Activated CD8-positive, alpha-beta memory T cell treated with anti-CD3 and anti-CD28 coated beads for 36 hours (primary cell): ENCODE results near the gene NMRAL1. TPM values are rescaled to one million over a fixed set of nuclear protein-coding genes. Genes with fewer than 3 reads are reported as not detected.

ENCODE experiments used
- CTCF ChIA-PET: fragments of 350-600 bp; sonication (Branson Sonifier 250); formaldehyde crosslinking; loops from one replicate; lab custom pipeline; 2021; ENCODE audit warnings: antibody characterized with exemption; lab: Charles Lee
- POLR2A ChIA-PET: fragments of 350-600 bp; sonication (Branson Sonifier 250); formaldehyde crosslinking; loops from one replicate; lab custom pipeline; 2021; ENCODE audit warnings: antibody characterized with exemption; lab: Charles Lee
- total RNA-seq, 2 experiments: library from RNA; stranded (reverse); gene quantifications; one replicate each; pipeline ENCODE4 v1.2.3, GENCODE V29; 2021

NMRAL1 gene
- total RNA-seq, 2 experiments from 2014 or later: 67.8 to 70.8 TPM

- CTCF ChIA-PET: interaction anchor here (0.6 to 8.5 kb wide), 6 partner anchors 21 to 116 kb away, joined by 3 to 40 read pairs (median 3); partner anchors contain the start of gene MGRN1
- POLR2A ChIA-PET: interaction anchor here (1.1 kb wide), 1 partner anchor 33 kb away, joined by 3 read pairs; the partner anchor contains the start of gene HMOX2
Measured at GRCh38 chr16:4508806-4509205, 34.4 kb upstream of the NMRAL1 start.

- ChIA-PET CTCF (interaction anchor here (0.6 to 8.5 kb wide), 13 partner anchors 7 to 128 kb away, joined by 3 to 40 read pairs (median 3); partner anchors contain the start of genes CDIP1 and MGRN1), POLR2A (interaction anchor here (0.7 to 0.9 kb wide), 2 partner anchors 41 to 78 kb away, joined by 3 to 11 read pairs; no protein-coding TSS in a partner anchor)
Measured at GRCh38 chr16:4507588-4508345, 33.3 kb upstream of the NMRAL1 start.

GRCh38 chr16:4506450-4506849 is 32.0 kb upstream of the NMRAL1 start:
- POLR2A ChIA-PET: interaction anchor here (1.0 kb wide), 1 partner anchor 30 kb away, joined by 3 read pairs; no protein-coding TSS in a partner anchor

GRCh38 chr16:4505356-4506147 is 31.1 kb upstream of the NMRAL1 start:
- ChIA-PET CTCF (interaction anchor here (0.6 to 8.5 kb wide), 14 partner anchors 9 to 193 kb away, joined by 3 to 40 read pairs (median 5); partner anchors contain the start of genes CDIP1 and HMOX2), POLR2A (interaction anchor here (0.5 to 1.4 kb wide), 8 partner anchors 9 to 254 kb away, joined by 3 to 8 read pairs (median 3); partner anchors contain the start of genes HMOX2 and NMRAL1)

More at GRCh38 chr16:4506450-4506849, 32.0 kb upstream of the NMRAL1 start:
- CTCF ChIA-PET: interaction anchor here (0.8 to 8.5 kb wide), 15 partner anchors 8 to 220 kb away, joined by 3 to 40 read pairs (median 4); partner anchors contain the start of gene CDIP1

GRCh38 chr16:4501071-4501478 is 26.6 kb upstream of the NMRAL1 start:
- ChIA-PET POLR2A (no interaction called here), CTCF (interaction anchor here (0.6 to 1.1 kb wide), 3 partner anchors 14 to 84 kb away, joined by 3 read pairs; no protein-coding TSS in a partner anchor)

GRCh38 chr16:4500272-4500671 is 25.8 kb upstream of the NMRAL1 start:
- CTCF ChIA-PET: interaction anchor here (0.7 to 1.5 kb wide), 5 partner anchors 14 to 85 kb away, joined by 3 to 6 read pairs (median 3); partner anchors contain the start of gene HMOX2
- POLR2A ChIA-PET: no interaction called here

GRCh38 chr16:4499196-4499555 is 24.8 kb upstream of the NMRAL1 start:
- CTCF ChIA-PET: interaction anchor here (0.9 to 1.5 kb wide), 3 partner anchors 10 to 49 kb away, joined by 3 to 6 read pairs (median 3); no protein-coding TSS in a partner anchor
- POLR2A ChIA-PET: interaction anchor here (0.5 to 1.3 kb wide), 2 partner anchors 9 to 47 kb away, joined by 4 to 12 read pairs; no protein-coding TSS in a partner anchor

- ChIA-PET POLR2A (interaction anchor here (1.3 kb wide), 1 partner anchor 9 kb away, joined by 4 read pairs; no protein-coding TSS in a partner anchor), CTCF (interaction anchor here (0.9 kb wide), 1 partner anchor 12 kb away, joined by 3 read pairs; no protein-coding TSS in a partner anchor)
Measured at GRCh38 chr16:4498546-4499195, 24.2 kb upstream of the NMRAL1 start.

GRCh38 chr16:4496305-4496704 is 21.9 kb upstream of the NMRAL1 start:
- ChIA-PET CTCF (interaction anchor here (0.9 to 1.4 kb wide), 3 partner anchors 8 to 20 kb away, joined by 4 to 5 read pairs (median 5); partner anchors contain the start of gene HMOX2), POLR2A (no interaction called here)

GRCh38 chr16:4495766-4496165 is 21.3 kb upstream of the NMRAL1 start:
- POLR2A ChIA-PET: no interaction called here
- CTCF ChIA-PET: interaction anchor here (0.9 kb wide), 1 partner anchor 9 kb away, joined by 4 read pairs; no protein-coding TSS in a partner anchor

- CTCF ChIA-PET: no interaction called here
- POLR2A ChIA-PET: interaction anchor here (1.2 kb wide), 1 partner anchor 19 kb away, joined by 3 read pairs; the partner anchor contains the start of gene HMOX2
Measured at GRCh38 chr16:4494746-4495490, 20.5 kb upstream of the NMRAL1 start.

GRCh38 chr16:4491898-4492297 is 17.5 kb upstream of the NMRAL1 start:
- ChIA-PET POLR2A (interaction anchor here (1.1 kb wide), 1 partner anchor 13 kb away, joined by 3 read pairs; no protein-coding TSS in a partner anchor), CTCF (no interaction called here)

- ChIA-PET CTCF (interaction anchor here (0.7 to 5.5 kb wide), 4 partner anchors 10 to 28 kb away, joined by 3 to 36 read pairs (median 3); partner anchors contain the start of genes HMOX2 and NMRAL1), POLR2A (interaction anchor here (0.5 to 1.9 kb wide), 3 partner anchors 10 to 24 kb away, joined by 3 to 4 read pairs (median 4); no protein-coding TSS in a partner anchor)
Measured at GRCh38 chr16:4489030-4489429, 14.6 kb upstream of the NMRAL1 start.

- POLR2A ChIA-PET: interaction anchor here (0.6 to 0.7 kb wide), 3 partner anchors 11 to 247 kb away, joined by 4 to 11 read pairs (median 7); partner anchors contain the start of gene SRL
- CTCF ChIA-PET: interaction anchor here (1.0 to 5.5 kb wide), 3 partner anchors 11 to 60 kb away, joined by 3 to 36 read pairs (median 4); partner anchors contain the start of genes HMOX2 and NMRAL1
Measured at GRCh38 chr16:4488499-4488967, 14.1 kb upstream of the NMRAL1 start.

- ChIA-PET CTCF (interaction anchor here (0.6 to 5.5 kb wide), 3 partner anchors 12 to 78 kb away, joined by 3 to 36 read pairs (median 4); partner anchors contain the start of genes HMOX2 and NMRAL1), POLR2A (interaction anchor here (0.6 to 0.9 kb wide), 5 partner anchors 10 to 246 kb away, joined by 4 to 11 read pairs (median 7); partner anchors contain the start of gene SRL)
Measured at GRCh38 chr16:4487955-4488498, 13.6 kb upstream of the NMRAL1 start.
